Measurements from ENCODE around the gene MAP4. TPM values are rescaled to one million over a fixed set of nuclear protein-coding genes. Genes with fewer than 3 reads are reported as not detected.

The MAP4 gene
- total RNA-seq, 6 donors from 2014 or later: 106 to 199 (median 148) TPM

DNA sequence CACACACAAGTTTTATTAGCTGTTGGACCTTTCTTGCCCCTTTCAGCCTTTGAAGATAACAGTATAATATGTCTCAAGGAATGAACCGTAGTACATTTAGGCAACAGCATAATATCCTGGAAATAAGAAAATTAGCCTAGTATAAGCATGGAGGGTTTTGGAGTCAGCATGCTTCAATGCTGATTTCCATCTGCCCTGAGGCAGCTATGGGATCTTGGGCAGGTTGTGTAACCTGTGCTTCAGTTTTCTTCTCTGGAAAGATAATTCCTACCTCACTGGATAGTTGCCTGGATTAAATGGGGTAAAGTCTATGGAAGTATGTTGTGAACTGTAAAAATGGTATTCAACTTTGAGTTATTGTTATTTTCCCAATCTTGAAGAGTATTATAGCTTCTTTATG, 211.6 kb downstream of the MAP4 start:
- Histone ChIP-seq H3K27me3 (no peaks in the 10 kb centered on the region), H3K36me3 (peaks cover 0 to 41% (median 18%) of the 10 kb centered on the region in 4 donors), H3K4me1 (peaks cover 11 to 21% (median 14%) of the 10 kb centered on the region in 4 donors), H3K4me3 (no peak overlapping the region), H3K27ac (no peak overlapping the region), H3K9me3 (no peaks in the 10 kb centered on the region)
- DNase-seq (no peak), ATAC-seq (ENCODE audit: low FRiP score in 2 of 2) (no peak)
- TF ChIP-seq POLR2AphosphoS5 (IDR thresholded peaks at IDR 0.05) (no peak), EP300 (IDR thresholded peaks at IDR 0.05) (no peak), POLR2A (IDR thresholded peaks at IDR 0.05) (no peak)
- TF ChIP-seq, protein P1, sequence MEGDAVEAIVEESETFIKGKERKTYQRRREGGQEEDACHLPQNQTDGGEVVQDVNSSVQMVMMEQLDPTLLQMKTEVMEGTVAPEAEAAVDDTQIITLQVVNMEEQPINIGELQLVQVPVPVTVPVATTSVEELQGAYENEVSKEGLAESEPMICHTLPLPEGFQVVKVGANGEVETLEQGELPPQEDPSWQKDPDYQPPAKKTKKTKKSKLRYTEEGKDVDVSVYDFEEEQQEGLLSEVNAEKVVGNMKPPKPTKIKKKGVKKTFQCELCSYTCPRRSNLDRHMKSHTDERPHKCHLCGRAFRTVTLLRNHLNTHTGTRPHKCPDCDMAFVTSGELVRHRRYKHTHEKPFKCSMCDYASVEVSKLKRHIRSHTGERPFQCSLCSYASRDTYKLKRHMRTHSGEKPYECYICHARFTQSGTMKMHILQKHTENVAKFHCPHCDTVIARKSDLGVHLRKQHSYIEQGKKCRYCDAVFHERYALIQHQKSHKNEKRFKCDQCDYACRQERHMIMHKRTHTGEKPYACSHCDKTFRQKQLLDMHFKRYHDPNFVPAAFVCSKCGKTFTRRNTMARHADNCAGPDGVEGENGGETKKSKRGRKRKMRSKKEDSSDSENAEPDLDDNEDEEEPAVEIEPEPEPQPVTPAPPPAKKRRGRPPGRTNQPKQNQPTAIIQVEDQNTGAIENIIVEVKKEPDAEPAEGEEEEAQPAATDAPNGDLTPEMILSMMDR (IDR thresholded peaks at IDR 0.05): no peak
- WGBS, 2 donors: 94 to 96% methylated on average over 1 of the region's 1 CpG

DNA sequence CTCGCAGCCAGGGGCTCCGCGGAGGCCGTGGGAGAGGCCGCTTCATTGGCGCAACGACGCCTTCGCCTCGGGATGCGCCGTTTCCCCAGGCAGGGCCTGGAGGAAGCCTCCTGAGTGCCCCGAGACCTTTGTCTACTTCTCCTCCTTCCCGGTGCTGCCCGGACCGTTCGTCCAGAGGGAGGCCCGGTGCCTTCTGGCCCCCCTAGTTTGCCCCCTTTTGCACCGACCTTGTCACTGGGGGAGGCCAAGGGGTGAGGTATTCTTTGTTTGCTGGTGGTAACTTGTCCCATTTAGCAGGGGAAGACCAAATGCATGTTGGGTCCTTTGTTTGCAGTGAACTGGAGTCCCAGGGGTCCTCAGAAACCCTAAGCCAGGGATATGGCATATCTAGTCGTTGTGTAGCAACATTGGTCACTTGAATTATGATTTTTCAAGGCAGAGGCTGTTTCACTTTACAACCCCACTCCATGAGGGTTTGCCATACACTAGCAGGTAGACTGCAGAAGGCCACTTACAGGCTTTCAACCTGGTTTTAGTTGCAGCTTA, 212.7 kb downstream of the MAP4 start:
- no peak for DNase-seq
- peak overlapping the region; percentile 65 to 89 (median 76) for H3K4me3 ChIP-seq
- H3K27me3 ChIP-seq: no peaks in the 10 kb centered on the region
- peak overlapping the region; percentile 94 to 99 (median 98) for H3K27ac ChIP-seq
- ATAC-seq (ENCODE audit: low FRiP score in 2 of 2): no peak
- TF ChIP-seq, protein P1 (IDR thresholded peaks at IDR 0.05): no peak
- TF ChIP-seq EP300 (IDR thresholded peaks at IDR 0.05) (no peak), POLR2A (IDR thresholded peaks at IDR 0.05) (no peak), POLR2AphosphoS5 (IDR thresholded peaks at IDR 0.05) (no peak)
- no peaks in the 10 kb centered on the region for H3K9me3 ChIP-seq
- WGBS, 2 donors: 0% methylated on average over 8 to 17 of the region's 20 CpGs
- H3K36me3 ChIP-seq: peaks cover 0 to 31% (median 16%) of the 10 kb centered on the region in 4 donors
- peaks cover 11 to 21% (median 14%) of the 10 kb centered on the region in 4 donors for H3K4me1 ChIP-seq

DNA sequence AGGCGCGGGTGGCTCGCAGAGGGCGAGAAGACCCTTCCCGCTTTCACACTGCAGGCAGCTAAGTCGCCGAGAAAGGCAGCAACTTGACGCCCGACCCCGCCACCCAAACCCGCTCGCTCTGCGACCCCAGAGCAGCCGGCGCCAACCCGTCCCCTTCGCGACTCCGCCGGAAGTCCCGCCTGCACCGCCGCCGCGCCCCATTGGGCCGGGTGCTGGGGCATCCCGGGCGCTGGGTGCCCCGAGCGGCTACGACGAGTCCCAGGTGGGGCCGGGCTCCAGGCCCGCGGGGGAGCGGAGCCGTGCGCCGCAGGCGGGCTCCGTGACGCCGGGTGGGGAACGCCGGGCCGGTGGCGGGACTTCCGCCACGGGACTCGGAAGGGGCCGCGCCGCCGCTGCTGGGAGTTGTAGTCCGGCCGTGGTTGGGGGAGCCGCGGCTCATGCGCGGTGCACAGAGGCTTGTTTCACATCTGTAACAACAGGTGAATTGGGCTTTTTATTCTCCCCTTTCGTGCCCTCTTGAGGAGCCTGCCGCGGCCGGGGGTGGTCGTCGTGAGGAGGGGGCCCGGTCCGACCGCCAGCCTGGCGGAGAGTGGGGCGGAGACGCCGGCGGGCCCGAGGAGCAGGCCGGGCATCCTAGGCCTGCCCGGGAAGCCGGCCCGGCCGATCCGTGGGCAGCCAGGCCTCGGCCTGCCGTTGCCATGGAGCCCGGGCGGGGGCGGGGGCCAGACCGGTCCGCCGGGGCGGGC, 213.3 kb downstream of the MAP4 start, which contains the start of gene DHX30:
Gene DHX30, plus strand, starts transcription at position 405 of the 746 bp plus-strand sequence. CDS start 7,546 bp downstream, outside the sequence.
- TF ChIP-seq, protein P1 (IDR thresholded peaks at IDR 0.05): peak in 1 of 6 experiments; percentile 6
- TF ChIP-seq POLR2A (IDR thresholded peaks at IDR 0.05) (peak in 3 of 4 donors; percentile 66 to 92 (median 85)), POLR2AphosphoS5 (IDR thresholded peaks at IDR 0.05) (peak; percentile 65 to 72), EP300 (IDR thresholded peaks at IDR 0.05) (no peak)
- no peaks in the 10 kb centered on the region for H3K27me3 ChIP-seq
- no peaks in the 10 kb centered on the region for H3K9me3 ChIP-seq
- H3K27ac ChIP-seq: peak within 1 kb of the TSS; percentile 94 to 99 (median 98)
- ATAC-seq (ENCODE audit: low FRiP score in 2 of 2) (peak; percentile 91 to 98), DNase-seq (peak; percentile 93 to 98)
- 1% methylated on average over 45 to 55 of the region's 90 CpGs for WGBS, 2 donors
- peaks cover 11 to 21% (median 14%) of the 10 kb centered on the region in 4 donors for H3K4me1 ChIP-seq
- H3K36me3 ChIP-seq: peaks cover 0 to 25% (median 13%) of the 10 kb centered on the region in 4 donors
- H3K4me3 ChIP-seq: peak within 1 kb of the TSS; percentile 65 to 89 (median 76)

Small RNA genes lying within 50 kb of the gene (small RNA-seq; reads per million reads assigned to genes)
- gene AC124916.2 (0 reads per million in 4 donors), gene MIR1226 (0 to 0.44 (median 0.22) reads per million in 4 donors), gene RF00019 (0 reads per million in 4 donors), gene RF02271 (0 reads per million in 4 donors)

Other genes with a start within 250 kb of the MAP4 start
- gene SMARCC1, start 234.5 kb downstream of the MAP4 start, total RNA-seq: 10 to 100 TPM; 33.1 to 58.2 (median 49.4) TPM
- gene DHX30, start 213.3 kb downstream of the MAP4 start, total RNA-seq: 100 to 1,000 TPM in 1 of 6 donors, 10 to 100 TPM in 5; 57.0 to 105 (median 72.8) TPM
- 1 to 10 TPM in 2 of 6 donors, under 1 TPM in 2, not detected in 2; 0.30 to 1.5 (median 0.93) TPM for gene CDC25A, start 172.0 kb upstream of the MAP4 start, total RNA-seq
- 10 to 100 TPM in 1 of 6 donors, 1 to 10 TPM in 3, not detected in 2; 1.6 to 15.4 (median 2.7) TPM for gene CAMP, start 207.1 kb upstream of the MAP4 start, total RNA-seq
- 10 to 100 TPM; 10.5 to 69.1 (median 21.9) TPM for gene ZNF589, start 224.7 kb upstream of the MAP4 start, total RNA-seq